MM.1S (cell line): ENCODE data around the gene MZB1.
A peak's percentile ranks its signal among the peaks of the same experiment; 100 is the strongest.

ENCODE experiments used
- DNase-seq: peaks from one replicate; pipeline ENCODE4 v3.0.0-alpha.2; 2015
- H2AFZ ChIP-seq: fragments of 300-600 bp; sonication (generic); 2 replicates; pipeline ENCODE4 v1.6.0; 2016; ENCODE audit warnings: antibody characterized with exemption, low read length
- H3F3A ChIP-seq: fragments of 300-600 bp; sonication (generic); 2 replicates; pipeline ENCODE4 v1.6.1; 2016; ENCODE audit warnings: mild to moderate bottlenecking, antibody characterized with exemption, low read length, moderate library complexity, mixed read lengths; ENCODE audit not compliant: insufficient read depth
- H3K27ac ChIP-seq: fragments of 300-600 bp; sonication (generic); 2 replicates; pipeline ENCODE4 v1.5.1; 2016; ENCODE audit warnings: mild to moderate bottlenecking, low read length
- H3K27me3 ChIP-seq: fragments of 300-600 bp; sonication (generic); replicated peaks from 2 replicates; pipeline ENCODE4 v1.6.0; 2016; ENCODE audit warnings: low read length; ENCODE audit not compliant: insufficient read depth
- H3K36me3 ChIP-seq: fragments of 300-600 bp; sonication (generic); replicated peaks from 2 replicates; pipeline ENCODE4 v1.6.1; 2016; ENCODE audit warnings: mild to moderate bottlenecking, low read length, mixed read lengths; ENCODE audit not compliant: insufficient read depth
- H3K4me1 ChIP-seq: fragments of 300-600 bp; sonication (generic); 2 replicates; pipeline ENCODE4 v1.6.1; 2016; ENCODE audit warnings: low read length, mixed read lengths
- H3K4me2 ChIP-seq: fragments of 300-600 bp; sonication (generic); 2 replicates; pipeline ENCODE4 v1.6.0; 2016; ENCODE audit warnings: low read depth, low read length
- H3K4me3 ChIP-seq: fragments of 300-600 bp; sonication (generic); 2 replicates; pipeline ENCODE4 v1.5.1; 2016; ENCODE audit warnings: low read length, mixed read lengths
- H3K79me2 ChIP-seq: fragments of 300-600 bp; sonication (generic); 2 replicates; pipeline ENCODE4 v1.6.1; 2016; ENCODE audit warnings: mixed run types, low read length, mixed read lengths
- H3K9ac ChIP-seq: fragments of 300-600 bp; sonication (generic); 2 replicates; pipeline ENCODE4 v1.6.1; 2016; ENCODE audit warnings: low read length, mixed read lengths
- H3K9me2 ChIP-seq: fragments of 300-600 bp; sonication (generic); replicated peaks from 2 replicates; pipeline ENCODE4 v1.6.1; 2016; ENCODE audit warnings: mild to moderate bottlenecking, low read length, mixed read lengths; ENCODE audit not compliant: insufficient read depth
- H3K9me3 ChIP-seq: fragments of 300-600 bp; sonication (generic); replicated peaks from 2 replicates; pipeline ENCODE4 v1.6.1; 2016; ENCODE audit warnings: mild to moderate bottlenecking, low read length, mixed read lengths; ENCODE audit not compliant: insufficient read depth
- H4K20me1 ChIP-seq: fragments of 300-600 bp; sonication (generic); 2 replicates; pipeline ENCODE4 v1.6.1; 2016; ENCODE audit warnings: mild to moderate bottlenecking, low read length, moderate library complexity, mixed read lengths; ENCODE audit not compliant: insufficient read depth
- EZH2 ChIP-seq: fragments of 300-600 bp; sonication (generic); optimal IDR thresholded peaks from 2 replicates; pipeline ENCODE3; 2017; ENCODE audit warnings: low read depth, mild to moderate bottlenecking, antibody characterized with exemption, low read length, mixed read lengths
- EZH2phosphoT487 ChIP-seq: fragments of 300-600 bp; sonication (generic); IDR thresholded peaks from 2 replicates; pipeline ENCODE4 v1.6.1; 2018; ENCODE audit warnings: antibody characterized with exemption, low read length
- TF ChIP-seq, protein P1 (sequence below): fragments of 300-600 bp; sonication (generic); IDR thresholded peaks from 2 replicates; pipeline ENCODE4 v1.5.1; 2016; ENCODE audit warnings: antibody characterized with exemption, low read length, mixed read lengths

The MZB1 gene

DNA sequence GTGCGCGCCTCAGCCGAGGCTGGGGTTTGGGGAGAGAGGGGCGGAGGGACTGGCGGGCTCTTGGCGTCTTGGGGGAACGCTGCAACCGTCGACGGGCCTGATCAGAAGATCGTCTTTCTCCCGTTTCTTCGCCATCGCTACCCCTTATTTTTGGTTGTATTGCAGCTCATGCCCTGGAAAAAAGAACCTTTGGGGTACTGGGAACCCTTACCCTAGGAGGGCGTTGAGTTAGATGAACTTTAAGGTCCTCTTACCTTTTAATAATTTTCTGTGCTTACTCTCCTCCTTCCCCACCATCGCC lies 47.3 kb downstream of the MZB1 start:
- H3K9ac ChIP-seq = peak overlapping the region; percentile 92
- no peaks in the 10 kb centered on the region; the same call in 1 of the 2 replicates for H4K20me1 ChIP-seq
- peaks cover 27% of the 10 kb centered on the region for H3F3A ChIP-seq
- H3K4me3 ChIP-seq = peak overlapping the region; percentile 91
- no peak for TF ChIP-seq EZH2phosphoT487
- TF ChIP-seq, protein P1, sequence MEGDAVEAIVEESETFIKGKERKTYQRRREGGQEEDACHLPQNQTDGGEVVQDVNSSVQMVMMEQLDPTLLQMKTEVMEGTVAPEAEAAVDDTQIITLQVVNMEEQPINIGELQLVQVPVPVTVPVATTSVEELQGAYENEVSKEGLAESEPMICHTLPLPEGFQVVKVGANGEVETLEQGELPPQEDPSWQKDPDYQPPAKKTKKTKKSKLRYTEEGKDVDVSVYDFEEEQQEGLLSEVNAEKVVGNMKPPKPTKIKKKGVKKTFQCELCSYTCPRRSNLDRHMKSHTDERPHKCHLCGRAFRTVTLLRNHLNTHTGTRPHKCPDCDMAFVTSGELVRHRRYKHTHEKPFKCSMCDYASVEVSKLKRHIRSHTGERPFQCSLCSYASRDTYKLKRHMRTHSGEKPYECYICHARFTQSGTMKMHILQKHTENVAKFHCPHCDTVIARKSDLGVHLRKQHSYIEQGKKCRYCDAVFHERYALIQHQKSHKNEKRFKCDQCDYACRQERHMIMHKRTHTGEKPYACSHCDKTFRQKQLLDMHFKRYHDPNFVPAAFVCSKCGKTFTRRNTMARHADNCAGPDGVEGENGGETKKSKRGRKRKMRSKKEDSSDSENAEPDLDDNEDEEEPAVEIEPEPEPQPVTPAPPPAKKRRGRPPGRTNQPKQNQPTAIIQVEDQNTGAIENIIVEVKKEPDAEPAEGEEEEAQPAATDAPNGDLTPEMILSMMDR = no peak
- TF ChIP-seq EZH2 = no peak
- H2AFZ ChIP-seq = peak overlapping the region; percentile 29
- H3K79me2 ChIP-seq = peaks cover 57% of the 10 kb centered on the region
- no peaks in the 10 kb centered on the region for H3K9me3 ChIP-seq
- peak overlapping the region; percentile 97 for H3K4me2 ChIP-seq
- no peaks in the 10 kb centered on the region for H3K27me3 ChIP-seq
- no peaks in the 10 kb centered on the region for H3K9me2 ChIP-seq
- DNase-seq = no peak
- H3K27ac ChIP-seq = peak overlapping the region; percentile 93
- H3K4me1 ChIP-seq = 0 out of 2 replicates have a peak, but pooled peaks cover 6% of the 10 kb centered on the region
- H3K36me3 ChIP-seq = no peaks in the 10 kb centered on the region

DNA sequence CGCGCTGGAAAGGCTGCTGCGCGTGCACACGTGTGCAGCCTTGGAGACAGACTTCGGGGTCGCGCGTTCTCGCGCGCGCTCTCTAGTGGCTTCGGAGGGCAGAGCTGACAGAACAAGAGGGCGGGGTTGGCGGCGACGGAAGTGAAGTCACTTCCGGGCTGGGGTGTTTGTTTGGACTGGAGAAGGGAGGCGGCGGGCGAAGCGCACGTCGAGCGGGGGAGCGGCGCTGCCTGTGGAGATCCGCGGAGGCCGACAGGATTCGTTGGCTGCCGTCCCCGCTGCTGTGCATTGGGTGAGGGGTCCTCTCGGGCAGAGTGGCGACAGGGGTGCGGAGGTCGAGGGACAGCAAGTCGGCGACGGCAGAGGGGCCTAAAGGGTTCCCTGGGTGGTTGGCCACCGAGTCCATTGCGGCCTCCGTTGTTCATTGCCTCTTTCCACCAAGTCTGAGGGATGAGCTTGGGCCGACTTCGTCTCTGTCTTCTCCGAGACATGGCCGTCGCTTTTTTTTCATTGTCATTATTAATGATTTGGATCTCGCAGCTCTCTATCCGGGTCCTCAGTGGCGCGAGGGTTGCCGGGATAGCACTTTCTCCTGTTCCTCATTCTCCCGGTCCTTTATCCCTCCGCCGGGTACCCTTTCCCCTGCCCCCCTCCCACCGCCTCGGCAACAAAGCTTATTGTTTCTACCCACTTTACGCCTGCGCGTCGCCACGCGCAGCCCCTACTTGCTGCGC lies 47.9 kb downstream of the MZB1 start, which contains the start of gene PAIP2:
Gene PAIP2, plus strand, starts transcription at position 166 of the 734 bp plus-strand sequence. CDS start 21,931 bp downstream, outside the sequence.
- Histone ChIP-seq H3K27ac (peak within 1 kb of the TSS; percentile 93), H4K20me1 (no peaks in the 10 kb centered on the region; the same call in 1 of the 2 replicates), H3K4me2 (peak within 1 kb of the TSS; percentile 97), H3K36me3 (no peaks in the 10 kb centered on the region), H3K9me2 (no peaks in the 10 kb centered on the region), H3K4me3 (peak within 1 kb of the TSS; percentile 91), H3F3A (peaks cover 27% of the 10 kb centered on the region), H2AFZ (peak within 1 kb of the TSS; percentile 80), H3K4me1 (0 out of 2 replicates have a peak, but pooled peaks cover 6% of the 10 kb centered on the region), H3K9ac (peak within 1 kb of the TSS; percentile 92), H3K9me3 (no peaks in the 10 kb centered on the region), H3K79me2 (peaks cover 52% of the 10 kb centered on the region), H3K27me3 (no peaks in the 10 kb centered on the region)
- no peak for TF ChIP-seq EZH2phosphoT487
- TF ChIP-seq, protein P1 = peak; percentile 82
- DNase-seq = peak; percentile 97

DNA sequence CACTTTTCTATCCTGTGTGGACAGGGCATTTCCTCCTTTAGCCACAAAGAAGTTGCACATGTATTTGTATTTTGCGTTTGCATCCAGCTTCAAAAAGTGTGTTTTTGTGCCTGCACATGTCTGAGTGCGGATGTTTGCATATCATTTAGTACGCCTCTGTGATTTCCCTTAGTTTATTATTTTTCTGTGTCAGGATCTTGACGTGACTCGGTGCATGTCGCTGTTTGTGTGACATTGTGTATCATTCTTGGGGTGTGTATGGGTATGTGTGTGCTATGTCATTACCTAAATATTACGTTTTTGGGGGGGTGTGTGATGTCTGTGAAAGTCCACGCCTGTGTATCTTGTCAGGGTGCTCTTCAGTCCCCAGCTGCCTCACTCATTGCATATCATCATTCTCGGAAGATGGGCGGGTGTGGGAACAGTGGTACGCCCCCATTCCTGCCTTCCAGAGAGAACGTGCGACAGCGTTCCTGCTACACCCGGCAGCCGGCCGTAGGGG lies 48.5 kb downstream of the MZB1 start:
- peak overlapping the region; percentile 80 for H2AFZ ChIP-seq
- DNase-seq = no peak
- H3K4me3 ChIP-seq = peak overlapping the region; percentile 91
- no peaks in the 10 kb centered on the region for H3K9me2 ChIP-seq
- H4K20me1 ChIP-seq = no peaks in the 10 kb centered on the region; the same call in 1 of the 2 replicates
- peak overlapping the region; percentile 93; the same call in 1 of the 2 replicates for H3K27ac ChIP-seq
- peaks cover 27% of the 10 kb centered on the region for H3F3A ChIP-seq
- H3K4me2 ChIP-seq = peak overlapping the region; percentile 97
- peaks cover 46% of the 10 kb centered on the region for H3K79me2 ChIP-seq
- no peaks in the 10 kb centered on the region for H3K27me3 ChIP-seq
- H3K36me3 ChIP-seq = no peaks in the 10 kb centered on the region
- TF ChIP-seq, protein P1 = no peak
- TF ChIP-seq EZH2phosphoT487 = no peak
- TF ChIP-seq EZH2 = no peak
- H3K9me3 ChIP-seq = no peaks in the 10 kb centered on the region
- H3K4me1 ChIP-seq = 0 out of 2 replicates have a peak, but pooled peaks cover 6% of the 10 kb centered on the region
- H3K9ac ChIP-seq = peak overlapping the region; percentile 92; the same call in 1 of the 2 replicates
